DMS79 (cell line): Measurements from ENCODE around the gene ADARB1.

Experiments used
- DNase-seq: peaks from one replicate; lab custom pipeline; 2025; lab: John Stamatoyannopoulos, UW

ADARB1 gene

DNA sequence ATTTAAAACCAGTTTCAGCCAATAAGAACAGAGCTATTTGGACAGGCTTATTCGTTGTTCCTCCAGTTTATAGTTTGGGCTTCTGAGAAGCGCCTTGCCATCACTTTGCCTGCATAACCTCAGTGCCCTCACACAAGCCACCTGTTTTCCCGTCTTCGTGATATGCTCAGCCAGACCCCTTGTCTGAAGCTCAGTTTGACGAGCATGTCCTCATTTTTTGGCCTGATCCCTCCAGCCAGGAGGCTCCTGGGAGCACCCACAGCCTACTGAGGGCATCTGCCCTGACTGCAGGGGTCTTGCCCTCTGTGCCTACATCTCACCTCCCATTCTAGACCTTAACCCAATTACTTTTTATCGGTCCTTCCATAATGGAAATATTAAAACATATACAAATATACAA, 95.3 kb downstream of the ADARB1 start:
- no peak for DNase-seq

DNA sequence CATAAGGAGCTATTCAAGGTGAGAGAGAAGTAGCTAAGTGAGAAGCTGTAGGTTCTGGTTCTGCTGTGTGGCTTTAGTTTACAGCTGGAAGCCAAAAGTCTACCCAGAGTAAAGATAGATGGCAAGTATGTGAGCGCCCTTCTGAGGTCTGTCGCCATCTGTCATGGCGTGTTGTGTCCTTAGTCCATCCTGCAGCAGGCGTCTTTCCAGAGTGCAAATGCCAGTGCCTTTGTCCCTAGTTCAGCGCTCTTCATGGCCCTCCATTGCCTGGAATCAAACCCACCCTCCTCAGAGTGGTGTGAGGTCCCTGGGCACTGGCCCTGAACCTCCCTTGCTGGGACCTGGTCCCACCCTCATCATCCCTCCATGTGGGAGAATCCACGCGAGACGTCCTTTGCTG, 96.6 kb downstream of the ADARB1 start:
- no peak for DNase-seq

DNA sequence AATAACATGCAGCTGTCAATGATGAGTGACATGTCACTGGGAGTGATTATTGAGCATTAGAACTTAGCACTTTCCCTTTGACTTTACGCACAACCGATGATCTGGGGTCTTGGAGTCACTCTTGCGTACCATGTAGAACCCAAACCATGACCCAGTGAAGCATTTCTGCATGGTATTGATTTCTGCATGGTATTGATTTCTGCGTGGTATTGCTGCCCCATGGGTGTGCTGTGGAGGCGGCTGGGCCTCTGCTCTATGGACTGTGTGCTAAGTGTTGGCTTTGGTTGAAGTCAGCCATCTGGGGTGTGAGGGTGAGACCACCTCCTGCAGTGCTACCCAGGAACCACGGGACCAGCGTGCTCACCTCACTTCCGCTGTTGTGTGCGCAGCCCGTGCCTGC, 98.0 kb downstream of the ADARB1 start:
- no peak for DNase-seq

DNA sequence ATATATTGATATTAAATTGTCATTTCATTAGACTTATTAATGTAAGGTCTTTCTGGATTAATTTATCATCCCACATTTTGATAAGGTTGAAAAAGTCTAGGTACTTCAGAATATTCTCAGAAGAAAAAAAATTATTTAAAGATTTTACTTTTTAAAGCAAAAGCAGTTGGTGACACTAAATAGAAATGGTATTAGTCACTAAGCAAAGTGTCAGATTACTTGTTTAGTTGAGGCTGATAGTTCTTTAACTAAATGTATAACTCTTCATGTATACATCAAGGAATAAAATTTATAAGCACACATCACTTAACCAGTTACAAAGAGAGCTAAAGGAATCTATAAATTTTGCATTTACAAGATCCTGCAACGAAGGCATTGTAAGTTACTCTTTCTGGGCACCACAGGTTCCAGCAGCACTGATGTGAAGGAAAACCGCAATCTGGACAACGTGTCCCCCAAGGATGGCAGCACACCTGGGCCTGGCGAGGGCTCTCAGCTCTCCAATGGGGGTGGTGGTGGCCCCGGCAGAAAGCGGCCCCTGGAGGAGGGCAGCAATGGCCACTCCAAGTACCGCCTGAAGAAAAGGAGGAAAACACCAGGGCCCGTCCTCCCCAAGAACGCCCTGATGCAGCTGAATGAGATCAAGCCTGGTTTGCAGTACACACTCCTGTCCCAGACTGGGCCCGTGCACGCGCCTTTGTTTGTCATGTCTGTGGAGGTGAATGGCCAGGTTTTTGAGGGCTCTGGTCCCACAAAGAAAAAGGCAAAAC, 101.1 kb downstream of the ADARB1 start:
- DNase-seq = no peak

DNA sequence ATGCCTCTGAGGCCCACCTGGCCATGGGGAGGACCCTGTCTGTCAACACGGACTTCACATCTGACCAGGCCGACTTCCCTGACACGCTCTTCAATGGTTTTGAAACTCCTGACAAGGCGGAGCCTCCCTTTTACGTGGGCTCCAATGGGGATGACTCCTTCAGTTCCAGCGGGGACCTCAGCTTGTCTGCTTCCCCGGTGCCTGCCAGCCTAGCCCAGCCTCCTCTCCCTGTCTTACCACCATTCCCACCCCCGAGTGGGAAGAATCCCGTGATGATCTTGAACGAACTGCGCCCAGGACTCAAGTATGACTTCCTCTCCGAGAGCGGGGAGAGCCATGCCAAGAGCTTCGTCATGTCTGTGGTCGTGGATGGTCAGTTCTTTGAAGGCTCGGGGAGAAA, 101.8 kb downstream of the ADARB1 start:
- DNase-seq = no peak

DNA sequence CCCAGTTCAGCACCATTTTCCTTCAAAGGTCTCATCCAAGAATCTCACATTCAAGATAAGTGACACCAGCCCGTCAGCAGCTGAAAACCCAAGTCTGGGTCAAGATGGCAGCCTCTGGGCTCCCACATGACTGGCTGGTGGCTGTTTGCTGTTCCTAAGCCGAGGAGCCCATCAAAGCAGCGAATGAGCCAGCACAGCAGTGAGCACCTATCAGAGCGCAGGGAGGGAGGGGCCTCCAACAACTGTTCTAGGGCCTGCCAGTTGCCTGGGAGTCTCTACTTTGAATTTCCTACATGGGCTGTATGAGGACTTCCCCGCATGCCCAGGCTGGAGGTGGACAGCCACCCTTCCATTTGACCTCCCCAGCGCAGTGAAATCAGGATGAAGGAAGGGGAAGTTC, 102.7 kb downstream of the ADARB1 start:
- DNase-seq = no peak

DNA sequence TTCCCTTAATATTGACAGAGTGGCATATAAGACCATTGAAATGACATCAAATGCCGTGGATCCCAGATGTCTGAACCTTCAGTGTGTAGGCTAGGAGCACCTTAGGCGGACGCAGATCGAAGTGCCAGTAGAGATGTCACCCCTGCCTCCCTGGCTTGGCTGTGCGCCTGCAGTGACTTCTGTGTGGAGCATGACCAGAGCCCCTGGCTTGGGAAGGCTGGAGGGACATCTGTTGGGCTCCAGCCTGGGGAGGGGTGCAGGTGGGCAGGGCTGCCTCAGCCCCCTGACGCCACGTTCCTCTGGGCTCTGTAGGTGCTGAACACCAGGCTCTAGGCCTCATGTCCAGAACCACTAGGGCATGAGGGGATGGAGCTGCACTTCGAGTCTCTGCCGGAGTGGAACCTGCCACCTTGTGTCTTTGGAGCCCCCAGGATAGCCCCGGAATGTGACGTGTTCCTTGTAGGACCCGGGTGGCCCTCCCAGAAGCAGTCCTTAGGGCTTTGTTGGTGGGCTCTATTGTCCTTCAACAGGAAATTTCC, 103.8 kb downstream of the ADARB1 start:
- DNase-seq = no peak

DNA sequence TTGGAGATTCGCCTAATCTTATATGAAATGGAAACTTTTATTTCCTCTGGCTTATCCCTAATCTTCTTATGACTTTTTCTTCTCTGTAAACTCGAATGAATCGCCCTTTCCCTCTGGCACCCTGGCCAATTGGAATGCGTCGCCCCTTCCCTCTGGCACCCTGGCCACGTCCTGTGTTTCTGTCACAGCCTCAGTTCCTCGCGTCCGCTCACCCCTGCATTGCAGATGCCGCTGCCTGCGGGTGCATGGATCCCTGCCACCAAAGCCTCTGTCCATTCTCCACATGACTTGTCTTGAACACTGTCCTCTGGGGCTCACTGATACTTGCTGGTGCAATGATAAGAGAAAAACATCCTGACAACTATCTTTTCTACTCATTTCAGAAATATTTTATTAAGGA, 104.6 kb downstream of the ADARB1 start:
- DNase-seq = no peak

DNA sequence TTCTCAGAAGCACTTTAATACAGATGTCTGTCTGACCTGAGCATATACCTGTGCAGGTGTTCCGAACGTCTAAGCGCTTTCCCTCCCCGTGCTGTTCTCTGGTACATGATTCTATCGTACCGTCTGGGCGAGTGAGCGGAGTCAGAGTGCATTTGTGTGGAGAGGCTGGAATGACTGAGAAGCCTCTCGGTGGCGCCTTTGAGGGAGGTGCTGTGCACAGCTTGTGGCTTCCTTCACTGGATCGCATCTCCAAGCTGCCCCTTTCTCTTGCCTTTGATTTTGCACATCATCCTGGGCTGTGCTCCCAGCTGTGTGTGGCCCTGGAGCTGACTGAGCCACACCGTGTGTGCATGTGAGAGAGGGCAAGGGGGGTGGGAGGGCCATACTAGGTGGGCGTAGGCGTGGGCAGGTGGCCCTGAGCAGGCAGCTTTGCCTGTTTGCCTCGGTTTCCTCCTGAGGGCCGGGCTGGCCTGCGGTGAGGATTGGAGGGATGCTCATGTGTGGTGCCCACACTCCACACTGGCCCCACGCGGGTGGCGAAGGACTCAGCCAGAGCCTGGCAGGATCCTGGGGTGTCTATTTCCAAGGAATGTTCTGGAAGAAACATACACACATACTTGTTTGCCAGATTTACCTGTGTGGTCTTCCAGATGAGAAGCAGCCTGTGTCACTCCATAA, 105.3 kb downstream of the ADARB1 start:
- DNase-seq = no peak

DNA sequence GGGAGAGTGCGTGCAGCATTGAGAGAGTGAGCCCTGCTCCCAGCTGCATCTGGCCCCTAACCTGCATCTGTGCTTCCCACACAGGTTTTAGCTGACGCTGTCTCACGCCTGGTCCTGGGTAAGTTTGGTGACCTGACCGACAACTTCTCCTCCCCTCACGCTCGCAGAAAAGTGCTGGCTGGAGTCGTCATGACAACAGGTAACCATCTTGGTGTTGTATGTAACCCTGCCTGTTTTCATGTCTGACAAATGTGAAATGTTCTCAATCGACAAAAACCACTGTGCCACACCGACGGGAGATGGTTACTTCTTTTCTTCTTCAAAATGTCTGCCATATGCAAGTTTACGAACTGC, 105.8 kb downstream of the ADARB1 start:
- no peak for DNase-seq

DNA sequence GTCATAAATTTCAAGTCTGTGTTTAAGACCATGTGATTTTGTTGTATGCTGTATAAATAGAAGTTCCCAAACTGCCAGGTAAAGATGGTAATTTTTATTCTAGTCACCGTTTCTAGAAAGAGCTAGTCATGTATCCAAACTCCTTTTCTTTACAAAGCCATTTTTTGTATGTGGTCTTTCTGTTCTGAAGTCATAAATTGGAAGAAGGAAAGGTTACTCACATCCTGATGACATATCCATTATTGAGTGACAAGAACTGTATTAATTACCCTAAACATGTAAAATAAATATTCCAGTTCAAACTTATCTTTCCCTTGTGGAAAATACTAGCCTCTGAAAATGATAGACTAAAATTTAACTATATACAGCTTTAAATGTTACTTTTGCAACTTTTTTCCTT, 108.6 kb downstream of the ADARB1 start:
- no peak for DNase-seq

DNA sequence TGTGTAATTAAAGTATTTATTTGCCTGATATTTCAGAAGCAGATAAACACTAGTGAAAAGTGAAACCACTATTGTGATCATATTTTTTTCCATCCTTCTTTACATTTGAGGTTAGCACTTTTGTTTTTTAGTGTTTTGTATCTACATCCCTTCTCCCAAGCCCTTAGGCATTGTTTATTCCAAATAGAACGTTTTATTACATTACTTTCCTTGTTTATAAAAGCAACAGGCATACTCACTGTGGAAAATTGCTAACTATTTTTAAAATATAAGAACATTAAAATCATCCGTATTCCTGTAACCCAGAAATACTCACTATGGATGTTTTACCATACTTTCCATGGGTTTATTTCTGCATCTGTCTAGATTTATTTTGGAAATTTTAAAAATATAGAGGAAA, 109.5 kb downstream of the ADARB1 start:
- DNase-seq = no peak

DNA sequence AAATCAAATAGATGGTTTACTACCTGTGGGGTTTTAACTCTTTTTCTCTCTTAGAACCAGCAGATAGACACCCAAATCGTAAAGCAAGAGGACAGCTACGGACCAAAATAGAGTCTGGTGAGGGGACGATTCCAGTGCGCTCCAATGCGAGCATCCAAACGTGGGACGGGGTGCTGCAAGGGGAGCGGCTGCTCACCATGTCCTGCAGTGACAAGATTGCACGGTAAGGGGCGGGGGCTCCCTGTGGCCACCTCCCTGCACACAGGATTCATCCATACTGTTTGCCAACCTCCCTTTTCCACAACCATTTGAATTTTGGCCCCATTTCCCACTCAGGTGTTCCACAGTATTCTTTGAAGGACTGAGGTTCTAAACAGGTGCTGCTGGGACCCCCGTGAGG, 110.5 kb downstream of the ADARB1 start:
- DNase-seq = no peak

DNA sequence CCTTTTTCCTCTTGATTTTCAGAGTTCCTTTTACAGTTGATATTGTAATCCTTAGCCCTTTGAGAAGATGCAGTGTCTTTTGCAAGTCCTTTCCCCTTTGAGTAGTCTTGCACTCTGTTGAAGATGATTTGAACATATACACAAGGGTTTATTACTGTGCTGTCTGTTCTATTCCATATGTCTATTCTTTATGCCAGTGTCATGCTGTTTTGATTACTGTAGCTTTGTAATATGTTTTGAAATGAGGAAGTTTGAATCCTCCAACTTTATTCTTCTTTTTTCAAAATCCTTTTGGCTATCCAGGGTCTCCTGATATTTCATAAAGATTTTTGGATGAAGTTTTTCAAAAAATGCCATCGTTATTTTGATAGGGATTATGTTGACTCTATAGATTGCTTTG, 112.3 kb downstream of the ADARB1 start:
- no peak for DNase-seq

DNA sequence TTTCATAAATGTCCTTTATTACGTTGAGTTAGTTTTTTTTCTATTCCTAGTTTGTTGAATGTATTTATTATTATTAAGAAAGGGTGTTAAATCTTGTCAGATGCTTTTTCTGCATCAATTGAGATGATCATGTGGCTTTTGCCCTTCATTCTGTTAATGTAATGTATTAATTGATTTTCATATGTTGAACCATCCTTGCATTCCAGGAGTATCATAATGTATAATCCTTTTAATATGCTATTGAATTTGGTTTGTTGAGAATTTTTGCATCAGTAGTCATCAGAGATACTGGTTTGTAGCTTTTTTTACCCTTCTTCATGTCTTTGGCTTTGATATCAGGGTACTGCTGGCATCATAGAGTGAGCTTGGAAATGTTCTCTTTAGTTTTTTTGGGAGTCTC, 113.3 kb downstream of the ADARB1 start:
- DNase-seq = no peak

DNA sequence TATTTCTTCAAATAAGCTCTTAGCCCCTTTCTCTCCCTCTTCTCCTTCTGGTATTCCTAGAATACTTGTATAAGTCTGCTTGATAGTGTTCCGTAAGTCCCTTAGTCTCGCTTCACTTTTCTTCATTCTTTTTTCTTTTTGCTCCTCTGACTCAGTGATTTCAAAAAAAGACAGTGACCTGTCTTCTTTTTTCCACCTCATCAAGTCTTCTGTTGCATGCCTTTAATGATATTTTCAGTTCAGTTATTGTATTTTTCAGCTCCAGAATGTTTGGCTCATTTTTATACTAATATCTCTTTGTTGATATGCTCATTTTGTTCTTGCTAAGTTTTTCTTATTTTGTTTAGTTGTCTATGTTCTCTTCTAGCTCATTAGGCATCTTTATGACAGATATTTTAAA, 115.6 kb downstream of the ADARB1 start:
- DNase-seq = no peak

DNA sequence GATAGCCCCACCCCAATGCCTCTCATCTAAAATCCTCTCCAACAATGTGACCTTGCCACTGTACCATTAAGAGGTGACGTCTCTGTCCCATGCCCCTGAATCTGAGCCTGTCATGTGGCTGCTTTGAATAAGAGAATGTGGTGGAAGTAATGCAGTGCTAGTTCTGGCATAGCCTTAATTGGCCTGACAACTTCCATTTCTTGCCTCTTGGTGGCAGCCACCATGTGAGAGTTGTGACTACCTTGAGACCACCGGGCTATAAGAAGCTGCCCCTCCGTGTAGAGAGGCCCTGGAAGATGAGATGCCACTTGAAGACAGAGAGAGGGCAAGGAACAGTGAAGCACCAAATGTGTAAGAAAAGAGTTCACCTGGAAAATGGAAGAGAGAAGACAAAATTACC, 118.0 kb downstream of the ADARB1 start:
- DNase-seq = no peak

DNA sequence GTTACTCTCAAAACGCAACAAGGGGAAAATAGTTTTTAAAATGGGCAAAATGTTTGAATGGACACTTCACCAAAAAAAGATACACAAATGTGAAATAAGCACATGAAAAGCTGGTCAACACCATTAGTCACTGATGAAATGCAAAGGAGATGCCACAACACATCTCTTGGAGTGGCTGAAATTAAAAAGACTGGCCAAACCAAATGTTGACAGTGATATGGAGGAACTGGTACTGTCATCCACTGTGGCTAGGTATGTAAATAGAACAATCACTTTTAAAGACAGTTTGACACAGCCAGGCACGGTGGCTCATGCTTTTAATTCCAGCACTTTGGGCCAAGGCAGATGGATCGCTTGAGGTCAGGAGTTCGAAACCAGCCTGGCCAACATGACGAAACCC, 122.2 kb downstream of the ADARB1 start:
- DNase-seq = no peak

DNA sequence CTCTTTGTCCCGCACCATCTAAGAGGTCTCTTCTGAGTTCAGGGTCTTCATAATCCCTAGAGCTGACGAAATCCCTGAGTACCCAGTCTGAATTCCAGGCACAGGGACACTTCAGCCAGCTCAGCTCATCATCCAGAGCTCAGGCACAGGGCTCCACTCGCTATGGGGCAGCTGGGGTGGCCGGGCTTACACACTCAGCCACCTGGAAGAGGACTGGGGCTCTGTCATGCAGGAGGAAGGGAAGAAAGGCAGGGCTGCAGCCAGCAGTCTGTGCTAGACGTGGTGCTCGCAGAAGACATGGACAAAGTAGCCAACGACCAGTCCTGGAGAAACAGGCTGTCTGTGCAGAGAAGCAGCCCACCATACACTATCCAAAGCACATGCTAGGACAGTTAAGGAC, 124.8 kb downstream of the ADARB1 start:
- DNase-seq = no peak

DNA sequence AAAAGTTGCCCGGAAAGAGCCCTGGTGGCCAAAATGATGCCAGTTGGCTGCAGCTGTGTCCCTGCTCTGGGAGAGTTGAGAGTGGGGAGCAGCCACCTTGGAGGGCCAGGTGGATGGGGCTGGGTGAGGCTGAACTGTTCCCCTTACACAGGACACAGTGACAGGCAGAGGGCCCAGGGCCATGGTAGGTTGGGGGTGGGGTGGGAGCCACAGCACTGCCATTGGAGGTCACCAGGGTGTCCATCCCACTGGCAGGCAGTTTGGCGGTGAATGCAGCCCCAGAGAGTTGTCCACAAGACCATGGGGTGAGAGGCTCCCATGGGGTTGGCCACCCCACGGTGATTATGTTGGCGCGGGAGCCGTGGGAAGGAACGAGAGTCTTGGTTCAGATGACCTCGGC, 125.7 kb downstream of the ADARB1 start:
- no peak for DNase-seq

DNA sequence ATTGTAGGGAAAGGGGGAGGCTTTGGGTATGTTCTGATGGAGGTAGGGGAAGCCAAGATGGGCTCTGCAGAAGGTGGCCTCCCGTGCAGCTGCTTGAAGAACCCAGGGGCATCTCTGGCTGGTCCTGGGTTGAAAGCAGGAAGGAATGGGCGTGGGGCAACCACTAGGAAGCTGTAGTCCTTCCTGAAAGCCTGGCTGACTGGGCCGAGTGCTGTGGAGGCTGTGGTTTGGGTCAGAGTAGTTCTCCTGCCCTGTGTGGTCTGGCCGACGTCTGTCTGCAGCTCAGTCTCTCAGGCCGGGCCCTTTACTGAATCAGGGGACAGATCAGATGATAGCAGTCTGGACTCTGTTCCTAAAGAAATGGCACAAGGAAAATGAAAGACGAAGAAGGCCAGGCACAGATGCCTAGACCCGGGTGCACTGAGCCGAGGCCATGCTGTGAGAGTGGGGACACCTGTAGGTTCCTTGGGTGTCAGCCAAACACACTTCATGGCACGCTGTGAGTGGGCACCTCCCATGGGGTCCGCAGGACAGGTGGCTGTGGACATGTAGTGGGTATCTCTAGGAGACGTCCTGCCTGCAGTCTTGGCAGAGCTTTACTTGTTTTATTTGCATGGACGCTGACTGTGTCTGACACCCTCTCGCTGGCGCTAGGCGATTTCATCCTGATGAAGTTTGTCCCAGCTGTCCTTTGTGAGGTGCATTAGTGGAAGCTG, 126.4 kb downstream of the ADARB1 start:
- no peak for DNase-seq

DNA sequence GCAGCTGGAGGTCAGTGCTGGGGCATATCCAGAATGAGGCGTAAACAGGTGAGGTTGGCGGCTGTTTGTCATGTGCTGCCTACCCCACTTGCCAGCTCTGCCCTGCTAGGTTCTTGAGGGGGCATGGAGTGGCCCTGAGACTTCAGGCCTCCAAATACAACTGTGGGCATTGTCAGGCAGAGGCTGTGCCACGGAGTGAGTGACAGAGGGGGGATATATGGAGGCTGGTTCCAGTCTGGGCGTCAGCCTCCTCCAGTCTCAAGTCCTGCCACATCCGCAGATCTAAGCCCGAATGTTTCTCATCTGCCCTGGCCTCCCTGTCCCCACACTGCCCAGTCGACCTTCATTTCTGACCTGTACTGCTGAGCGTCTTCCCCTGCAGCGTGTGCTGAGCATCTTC, 128.0 kb downstream of the ADARB1 start:
- no peak for DNase-seq

DNA sequence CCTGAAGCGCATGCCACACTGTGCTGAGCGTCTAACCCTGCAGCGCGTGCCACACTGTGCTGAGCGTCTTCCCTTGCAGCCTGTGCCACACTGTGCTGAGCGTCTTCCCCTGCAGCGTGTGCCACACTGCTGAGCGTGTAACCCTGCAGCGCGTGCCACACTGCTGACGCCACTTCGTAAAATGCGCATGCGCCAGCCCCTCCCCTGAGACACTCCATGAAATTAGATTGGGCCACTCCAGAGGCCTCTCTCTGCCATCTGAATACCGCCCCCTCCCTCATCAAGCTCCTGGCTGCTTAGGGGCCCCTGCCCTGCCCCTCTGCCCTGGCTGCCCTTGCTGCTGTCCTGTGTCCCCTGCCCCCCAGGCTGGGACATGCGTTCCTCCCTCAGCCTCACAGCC, 128.5 kb downstream of the ADARB1 start:
- no peak for DNase-seq
